Effector CD8-positive, alpha-beta T cell (primary cell): ENCODE measurements around the gene NLRP14.

ENCODE experiments used
- DNase-seq: peaks from one replicate; lab custom pipeline; 2025; lab: John Stamatoyannopoulos, UW
- total RNA-seq, 4 experiments: gene quantifications; one replicate each; lab custom pipeline; 2026; lab: John Stamatoyannopoulos, UW

The NLRP14 gene, protein sequence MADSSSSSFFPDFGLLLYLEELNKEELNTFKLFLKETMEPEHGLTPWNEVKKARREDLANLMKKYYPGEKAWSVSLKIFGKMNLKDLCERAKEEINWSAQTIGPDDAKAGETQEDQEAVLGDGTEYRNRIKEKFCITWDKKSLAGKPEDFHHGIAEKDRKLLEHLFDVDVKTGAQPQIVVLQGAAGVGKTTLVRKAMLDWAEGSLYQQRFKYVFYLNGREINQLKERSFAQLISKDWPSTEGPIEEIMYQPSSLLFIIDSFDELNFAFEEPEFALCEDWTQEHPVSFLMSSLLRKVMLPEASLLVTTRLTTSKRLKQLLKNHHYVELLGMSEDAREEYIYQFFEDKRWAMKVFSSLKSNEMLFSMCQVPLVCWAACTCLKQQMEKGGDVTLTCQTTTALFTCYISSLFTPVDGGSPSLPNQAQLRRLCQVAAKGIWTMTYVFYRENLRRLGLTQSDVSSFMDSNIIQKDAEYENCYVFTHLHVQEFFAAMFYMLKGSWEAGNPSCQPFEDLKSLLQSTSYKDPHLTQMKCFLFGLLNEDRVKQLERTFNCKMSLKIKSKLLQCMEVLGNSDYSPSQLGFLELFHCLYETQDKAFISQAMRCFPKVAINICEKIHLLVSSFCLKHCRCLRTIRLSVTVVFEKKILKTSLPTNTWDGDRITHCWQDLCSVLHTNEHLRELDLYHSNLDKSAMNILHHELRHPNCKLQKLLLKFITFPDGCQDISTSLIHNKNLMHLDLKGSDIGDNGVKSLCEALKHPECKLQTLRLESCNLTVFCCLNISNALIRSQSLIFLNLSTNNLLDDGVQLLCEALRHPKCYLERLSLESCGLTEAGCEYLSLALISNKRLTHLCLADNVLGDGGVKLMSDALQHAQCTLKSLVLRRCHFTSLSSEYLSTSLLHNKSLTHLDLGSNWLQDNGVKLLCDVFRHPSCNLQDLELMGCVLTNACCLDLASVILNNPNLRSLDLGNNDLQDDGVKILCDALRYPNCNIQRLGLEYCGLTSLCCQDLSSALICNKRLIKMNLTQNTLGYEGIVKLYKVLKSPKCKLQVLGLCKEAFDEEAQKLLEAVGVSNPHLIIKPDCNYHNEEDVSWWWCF
- total RNA-seq = 0 to 0.18 (median 0.04) reads per million in 4 experiments

DNA sequence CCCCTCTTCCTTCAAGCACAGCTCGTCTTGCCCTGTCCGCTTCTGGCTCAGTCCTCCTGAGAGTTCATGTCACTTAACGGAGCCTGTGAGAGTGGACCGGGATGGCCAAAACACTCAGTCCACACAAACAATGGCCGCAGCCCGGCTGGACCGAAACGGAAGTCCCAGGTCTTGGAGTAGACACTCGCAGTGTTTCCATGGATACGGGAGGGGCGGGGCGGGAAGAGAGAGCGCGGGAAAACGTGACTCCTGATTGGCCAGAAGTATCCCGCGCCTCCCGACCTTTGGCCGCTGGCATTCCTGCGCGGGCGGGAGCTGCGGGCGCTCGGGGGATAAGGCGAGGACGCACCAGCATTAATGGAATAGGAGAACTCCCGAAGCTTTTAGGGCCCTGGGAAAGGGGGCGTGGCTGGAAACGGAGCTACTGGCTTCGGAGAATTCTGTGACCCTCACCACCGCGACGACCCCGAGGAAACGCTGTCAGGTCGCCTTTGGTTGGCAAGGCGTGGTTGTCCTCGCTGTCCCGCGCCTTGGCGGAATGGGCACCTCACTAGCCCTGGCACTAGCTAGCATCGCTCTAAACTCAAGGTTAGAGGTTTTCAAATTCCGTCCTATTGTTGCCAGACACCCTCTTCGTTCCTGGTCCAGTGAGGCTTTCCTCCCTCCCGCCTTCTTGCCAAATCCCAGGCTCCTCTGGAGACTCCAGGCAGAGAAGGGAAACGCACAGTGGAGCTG is at the start of gene NLRP14, which contains the start of gene ZNF214:
TSS of gene NLRP14 (plus strand) at position 297 of the 735 bp plus-strand sequence. CDS start 18,108 bp downstream, outside the sequence.
TSS of gene ZNF214 (minus strand) at position 164 of the 735 bp plus-strand sequence. CDS start 17,511 bp downstream, outside the sequence.
- DNase-seq = no peak

DNA sequence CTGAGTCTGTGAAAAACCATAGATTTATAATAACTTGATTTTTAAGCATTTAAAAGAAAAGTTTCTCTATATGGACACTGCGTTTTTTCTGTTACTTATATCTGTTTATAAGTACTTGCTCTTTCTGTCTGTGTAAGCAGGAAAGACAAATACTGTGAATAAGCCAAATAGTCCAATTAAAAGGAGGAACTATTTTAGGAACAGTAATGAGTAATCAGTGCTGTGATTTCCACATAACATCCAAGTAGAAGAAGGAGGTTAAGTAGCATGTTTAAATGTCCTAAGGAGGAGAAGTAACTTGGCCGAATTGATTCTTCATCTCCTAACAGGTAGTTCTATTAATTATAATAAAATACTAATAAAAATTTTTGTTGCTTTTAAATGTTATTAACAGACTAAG is 40.9 kb upstream of the NLRP14 start:
- DNase-seq = no peak

DNA sequence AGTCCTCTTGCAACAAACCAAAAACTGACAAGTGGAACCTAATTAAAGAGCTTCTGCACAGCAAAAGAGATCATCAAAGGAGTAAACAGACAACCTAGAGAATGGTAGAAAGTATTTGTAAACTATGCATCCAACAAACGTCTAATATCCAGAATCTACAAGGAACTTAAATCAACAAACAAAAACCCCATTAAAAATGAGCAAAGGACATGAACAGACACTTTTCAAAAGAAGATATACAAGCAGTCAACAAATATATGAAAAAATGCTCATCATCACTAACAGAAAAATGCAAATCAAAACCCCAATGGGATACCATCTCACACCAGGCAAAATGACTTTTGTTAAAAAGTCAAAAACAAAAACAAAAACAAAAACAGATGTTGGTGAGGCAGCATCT is 33.8 kb upstream of the NLRP14 start:
- no peak for DNase-seq

DNA sequence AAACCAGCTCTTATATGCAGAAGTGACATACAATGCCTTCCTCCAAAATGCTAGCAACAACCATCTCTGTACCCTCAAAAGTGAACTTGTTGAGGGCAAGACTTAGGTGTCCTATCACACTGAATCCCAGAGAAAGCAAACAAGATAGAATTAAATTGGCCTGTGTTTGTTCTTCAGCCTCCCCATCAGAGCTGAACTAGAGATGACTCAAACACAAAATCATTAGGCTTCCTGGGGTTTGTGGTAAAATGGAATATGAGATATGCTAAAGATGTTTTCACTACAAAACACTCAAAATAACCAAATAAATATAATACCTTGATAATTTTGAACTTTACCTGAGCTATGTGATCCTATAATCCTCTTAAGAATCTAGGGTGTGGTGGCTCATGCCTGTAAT is 31.8 kb upstream of the NLRP14 start:
- no peak for DNase-seq

DNA sequence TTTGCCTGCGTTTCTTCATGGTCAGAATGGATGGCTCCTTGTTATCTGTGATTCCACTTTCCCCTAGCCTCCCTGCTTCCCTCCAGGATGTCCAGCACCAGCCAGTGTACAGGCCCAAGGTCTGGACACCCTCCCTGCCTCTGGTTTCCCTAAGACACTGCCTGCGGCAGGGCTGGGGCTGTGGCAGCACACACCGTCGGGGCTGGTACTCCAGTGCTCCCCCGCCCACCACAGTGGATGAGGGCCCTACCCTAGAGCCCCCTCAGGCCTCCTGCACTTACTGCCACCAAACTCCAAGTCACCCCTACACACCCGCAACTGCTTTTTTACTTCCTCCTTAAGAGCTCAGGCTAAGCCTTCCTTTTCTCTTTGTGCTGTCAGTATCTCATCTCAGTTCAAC is 29.1 kb upstream of the NLRP14 start:
- no peak for DNase-seq

DNA sequence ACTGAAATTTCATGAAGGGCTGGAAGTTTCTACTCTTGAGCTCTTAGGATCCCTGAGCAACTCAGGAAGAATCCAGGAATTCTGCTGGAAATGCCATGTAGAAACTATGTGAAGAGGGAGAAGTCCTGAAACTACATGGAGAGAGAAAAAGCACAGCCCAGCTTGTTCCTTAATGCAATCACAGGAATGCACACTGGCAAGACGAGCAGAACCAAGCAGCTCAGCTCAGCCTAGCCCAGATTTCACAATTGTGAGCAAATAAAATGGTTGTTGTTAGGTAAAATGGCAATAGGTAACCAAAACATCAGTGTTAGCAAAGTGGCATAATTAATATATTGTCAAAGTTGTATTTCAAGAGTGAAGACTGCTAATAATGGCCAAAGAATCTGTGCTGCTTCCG is 28.3 kb upstream of the NLRP14 start:
- no peak for DNase-seq

DNA sequence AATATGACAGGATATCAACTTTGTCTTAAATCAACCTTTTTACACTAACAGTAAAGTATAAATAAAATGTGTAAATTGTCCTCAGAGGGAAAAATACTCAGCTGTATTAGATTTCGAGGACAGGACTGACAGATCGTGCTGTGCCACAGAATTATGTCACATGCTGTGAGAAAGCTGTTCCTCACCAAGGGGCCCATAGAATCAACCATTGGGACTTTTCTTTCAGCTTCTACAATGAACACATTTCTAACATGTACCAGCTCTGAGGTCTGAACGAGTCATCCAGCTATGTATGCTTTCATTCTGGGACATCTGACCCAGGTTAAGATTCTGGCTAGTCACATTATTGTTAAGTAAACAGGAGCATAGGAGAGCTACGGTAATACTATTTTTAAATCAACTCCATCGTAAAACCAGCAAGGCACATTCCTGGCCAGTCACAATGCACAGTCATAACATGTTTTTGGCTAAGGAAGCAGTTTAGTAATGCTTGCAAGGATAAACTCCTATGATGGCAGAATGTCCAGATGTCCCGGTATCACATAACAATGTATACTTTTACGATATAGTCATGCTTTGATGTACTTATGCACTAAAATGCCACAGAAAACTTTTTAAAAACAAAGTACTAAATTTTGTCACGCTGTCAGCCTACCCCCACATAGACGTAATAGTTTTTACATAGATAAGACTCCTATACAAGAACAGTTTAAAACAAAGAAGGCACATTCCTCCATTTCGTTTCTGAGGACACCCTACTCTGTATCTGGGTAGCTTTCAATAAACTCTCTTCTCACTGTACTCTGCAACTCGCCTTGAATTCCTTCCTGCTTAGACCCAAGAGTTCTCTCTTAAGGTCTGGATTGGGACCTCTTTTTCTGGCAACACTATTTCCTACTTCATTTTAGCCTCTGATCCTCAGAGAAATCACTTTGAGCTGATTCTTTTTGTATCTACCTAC is 27.5 kb upstream of the NLRP14 start:
- no peak for DNase-seq

DNA sequence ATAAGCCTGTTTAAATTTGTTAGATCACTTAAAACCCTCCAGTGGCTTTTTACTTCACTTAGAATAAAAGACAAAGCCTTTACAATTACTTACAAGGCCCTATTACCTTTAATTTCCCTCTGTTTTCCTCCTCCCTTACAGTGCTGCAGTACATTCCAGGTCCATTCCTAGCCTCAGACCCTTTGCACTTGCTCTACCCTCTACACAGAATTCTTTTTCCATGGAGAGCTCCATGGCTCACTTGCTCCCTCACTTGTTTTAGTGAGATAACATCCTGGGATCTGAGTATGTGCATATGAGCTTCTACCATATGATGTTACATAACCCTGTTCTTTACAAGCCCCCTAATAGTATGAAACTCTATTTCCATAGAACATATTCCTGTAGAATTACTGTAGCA is 24.6 kb upstream of the NLRP14 start:
- no peak for DNase-seq

DNA sequence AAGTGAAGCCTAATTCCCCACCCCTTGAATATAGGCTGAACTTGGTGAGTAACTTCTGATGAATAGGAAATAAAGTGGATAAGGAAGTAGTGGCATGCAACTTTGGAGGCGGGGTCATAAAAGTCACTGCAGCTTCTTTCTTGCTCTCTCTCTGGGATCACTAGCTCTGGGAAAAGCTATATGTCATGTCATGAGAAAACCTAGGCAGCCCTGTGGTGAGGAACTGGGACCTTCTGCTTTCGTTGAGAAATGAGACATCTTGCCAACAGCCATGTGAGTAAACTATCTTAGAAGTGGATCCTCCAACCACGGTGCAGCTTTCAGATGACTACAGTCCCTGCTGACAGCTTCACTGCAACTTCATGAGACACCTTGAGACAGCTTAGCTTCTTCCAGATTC is 15.8 kb upstream of the NLRP14 start:
- DNase-seq = no peak

DNA sequence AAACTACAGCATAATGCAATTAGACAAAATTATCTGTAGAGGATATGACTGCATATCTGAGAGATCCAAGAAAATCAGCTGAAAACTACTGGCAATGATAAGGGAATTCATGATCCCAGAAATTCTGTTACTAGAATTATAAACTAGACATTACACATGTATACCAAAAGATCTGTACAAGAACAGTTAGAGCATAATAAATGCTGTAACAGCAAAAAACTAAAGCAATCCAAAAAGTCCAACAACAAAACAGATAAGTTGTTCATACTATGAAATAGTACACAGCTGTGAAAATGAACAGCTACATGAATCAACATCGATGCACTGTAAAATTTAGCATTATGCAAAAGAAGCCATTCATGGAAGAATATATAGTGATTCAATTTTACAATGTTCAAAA is 6.2 kb upstream of the NLRP14 start:
- DNase-seq = no peak

DNA sequence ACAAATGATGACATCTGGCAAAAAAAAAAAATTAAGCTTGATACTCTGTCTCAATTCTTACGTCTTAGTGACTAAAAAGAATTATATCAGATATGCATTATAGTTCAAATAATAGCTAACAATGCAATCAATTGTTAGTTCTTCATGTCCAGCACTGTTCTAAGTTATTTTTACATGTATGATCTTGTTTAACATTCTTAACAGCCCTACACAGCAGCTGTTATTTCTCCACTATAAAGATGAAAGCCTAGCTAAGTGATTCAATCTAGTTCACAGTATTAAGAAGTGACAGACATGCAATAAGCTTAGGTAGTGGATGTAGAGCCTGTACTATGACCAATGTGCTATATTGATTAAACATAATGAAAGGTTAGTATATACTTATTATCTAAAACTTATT is 4.3 kb upstream of the NLRP14 start:
- no peak for DNase-seq

DNA sequence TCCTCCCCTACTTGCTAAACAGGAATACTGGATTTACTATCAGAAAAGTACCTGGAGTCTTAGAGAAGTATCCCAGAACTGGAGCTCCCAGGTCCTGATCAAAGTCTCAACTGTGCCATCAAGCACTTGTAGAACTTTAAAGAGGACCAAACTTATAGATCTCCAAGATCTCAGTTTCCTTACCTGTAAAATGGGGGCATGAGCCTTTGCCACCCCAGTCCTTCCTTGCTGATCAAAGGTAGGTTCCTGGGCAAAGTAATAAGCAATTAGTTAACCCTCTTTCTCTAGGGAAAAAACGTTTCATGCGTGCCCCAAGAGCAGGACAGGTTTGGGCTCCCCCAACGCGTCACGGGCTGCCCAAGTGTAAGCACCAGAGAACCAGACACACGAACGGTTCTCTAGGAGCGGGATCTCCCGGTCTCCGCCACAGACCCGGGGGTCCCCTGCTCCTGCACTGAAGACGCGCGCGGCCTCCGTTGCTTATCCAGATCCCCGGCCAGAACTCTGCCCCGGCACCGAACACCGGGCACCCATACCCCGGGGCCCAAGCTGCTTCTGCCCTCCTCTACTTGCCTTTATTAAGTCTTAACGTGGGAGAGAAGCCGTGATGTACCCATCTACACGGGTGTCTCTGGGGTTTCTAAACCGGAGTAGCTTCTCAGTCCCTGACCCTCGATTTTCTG is 638 bp upstream of the NLRP14 start:
- DNase-seq = no peak

DNA sequence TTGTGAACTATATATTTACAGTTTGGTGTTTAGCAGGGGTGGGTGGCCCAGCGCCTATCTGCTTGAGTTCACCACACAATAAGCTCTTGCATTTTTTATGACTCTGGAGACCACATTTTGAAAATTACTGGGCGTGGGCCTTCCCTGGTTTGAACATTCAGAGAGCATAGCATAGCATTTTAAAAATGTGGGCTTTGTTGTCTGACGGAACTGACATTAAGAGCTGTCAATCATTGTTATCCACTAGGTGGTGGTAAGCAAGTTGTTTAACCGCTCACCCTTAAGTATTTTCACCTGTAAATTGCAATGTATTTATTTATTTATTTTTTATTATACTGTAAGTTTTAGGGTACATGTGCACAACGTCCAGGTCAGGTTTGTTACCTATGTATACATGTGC is 1.0 kb downstream of the NLRP14 start:
- DNase-seq = no peak

DNA sequence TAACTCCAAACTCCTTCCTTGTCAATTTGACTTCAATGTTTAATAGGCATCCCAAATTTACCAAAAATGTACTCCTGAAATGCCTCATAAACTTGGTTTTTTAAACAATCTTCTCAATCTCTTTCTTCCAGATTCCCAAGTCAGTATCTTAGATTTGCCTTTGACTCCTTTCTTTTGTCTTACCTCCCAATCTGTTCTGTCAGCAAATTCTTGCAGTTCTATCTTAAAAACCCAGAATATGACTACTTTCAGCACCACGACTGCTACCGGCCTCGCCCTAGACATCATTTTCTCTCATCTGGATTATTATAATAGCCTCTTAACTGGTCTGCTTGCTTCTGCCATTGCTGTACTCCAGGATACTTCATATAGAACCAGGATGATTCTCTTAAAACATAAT is 7.9 kb downstream of the NLRP14 start:
- DNase-seq = no peak

DNA sequence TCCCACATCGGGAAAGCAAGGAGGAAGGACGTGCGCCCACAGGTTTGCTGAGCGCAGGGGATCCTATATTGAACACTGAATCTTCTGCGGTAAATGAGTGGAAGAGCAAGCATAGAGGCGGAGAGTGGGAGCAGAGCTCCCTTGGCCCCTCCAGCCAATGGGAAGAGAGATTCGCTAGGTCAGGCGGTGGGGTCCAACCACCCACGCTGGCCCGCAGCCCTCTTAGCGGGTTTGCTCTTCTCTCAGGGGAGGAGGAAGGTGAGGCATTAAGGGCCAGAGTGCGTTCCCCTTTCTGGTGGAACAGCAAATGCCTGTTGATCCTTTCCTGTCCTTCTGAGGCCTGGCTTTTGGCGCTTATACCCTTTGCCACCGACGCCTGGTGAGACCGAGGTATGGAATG is 10.6 kb downstream of the NLRP14 start:
- no peak for DNase-seq

DNA sequence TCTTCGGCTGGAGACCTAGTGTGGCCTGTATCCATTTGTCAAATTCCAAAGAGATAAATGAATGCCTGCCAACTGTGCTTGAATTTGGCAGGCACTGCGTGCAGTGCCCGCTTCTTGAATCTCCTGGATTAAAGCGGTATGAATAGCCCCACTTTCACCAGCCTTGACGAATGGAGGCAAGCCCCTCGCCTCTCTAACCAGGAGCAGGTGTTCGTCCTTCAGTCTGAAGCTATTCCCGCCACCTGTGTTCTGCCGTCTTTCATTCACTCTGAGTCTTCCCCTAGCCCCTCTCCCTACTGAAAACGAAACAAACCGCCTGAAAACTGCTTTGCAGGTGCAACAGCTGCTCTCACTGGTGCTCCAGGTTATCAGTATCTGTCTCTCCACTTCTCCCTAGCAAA is 11.2 kb downstream of the NLRP14 start:
- no peak for DNase-seq

DNA sequence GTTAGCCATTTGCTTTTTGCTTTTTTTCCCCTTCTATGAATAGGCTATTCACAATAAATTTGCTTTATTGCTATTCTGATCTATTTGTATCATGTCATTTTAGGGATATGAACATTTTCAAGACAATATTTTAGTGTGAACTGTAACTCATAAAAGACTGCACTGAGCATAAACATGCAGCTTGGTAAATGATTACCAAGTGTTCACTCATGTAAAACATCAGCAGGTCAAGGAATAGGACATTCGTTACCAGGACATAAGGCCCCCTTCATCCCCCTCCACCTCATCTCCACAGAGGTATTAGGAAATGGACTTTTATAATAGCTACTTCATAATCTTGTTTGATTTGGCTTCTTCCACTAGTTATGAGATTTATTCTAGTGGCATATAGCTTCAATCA is 12.4 kb downstream of the NLRP14 start:
- DNase-seq = no peak

DNA sequence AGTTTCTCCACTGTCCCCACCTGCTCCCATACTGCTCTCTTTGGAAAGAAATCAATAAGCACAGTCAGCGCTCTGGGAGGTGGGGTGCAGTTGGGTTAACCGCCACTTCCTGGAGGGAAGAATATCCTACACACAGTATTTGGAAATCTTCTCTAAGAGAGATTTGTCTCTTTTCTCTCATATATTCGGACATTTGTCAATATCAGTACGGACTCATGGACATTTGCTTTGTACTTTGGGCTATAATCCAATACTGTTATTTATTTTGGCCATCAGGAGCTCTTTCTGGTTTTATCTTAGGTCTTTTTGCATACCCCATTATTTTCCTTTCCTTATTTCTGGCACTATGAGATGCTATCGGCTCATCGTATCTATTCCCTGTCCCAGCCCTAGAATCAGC is 13.7 kb downstream of the NLRP14 start:
- DNase-seq = no peak

DNA sequence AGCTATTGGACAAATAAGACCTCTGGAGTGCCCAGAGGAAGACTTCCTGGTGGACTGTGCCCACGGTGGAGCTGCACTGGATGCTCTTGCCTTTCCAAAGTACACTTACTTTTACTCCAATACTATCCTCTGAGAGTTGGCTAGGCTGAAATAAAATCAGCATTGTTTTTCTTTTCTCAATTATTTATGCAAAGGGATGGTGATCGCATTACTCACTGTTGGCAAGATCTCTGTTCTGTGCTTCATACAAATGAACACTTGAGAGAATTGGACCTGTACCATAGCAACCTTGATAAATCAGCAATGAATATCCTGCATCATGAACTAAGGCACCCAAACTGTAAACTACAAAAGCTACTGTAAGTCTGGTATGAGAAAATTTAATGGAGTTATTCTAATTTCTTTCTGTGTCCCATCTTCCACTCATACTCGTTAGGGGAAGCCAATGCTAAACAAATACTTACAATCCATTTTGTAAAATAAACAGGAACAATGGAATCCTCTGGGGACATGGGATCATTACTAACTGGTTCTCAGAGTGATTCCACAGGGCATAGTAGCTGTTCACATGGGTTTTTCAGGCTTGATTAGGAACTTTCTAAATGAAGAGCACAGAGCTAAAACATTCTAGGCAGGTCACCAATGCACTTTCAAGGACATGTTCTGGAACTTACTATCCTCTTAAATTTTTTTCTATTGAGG is 26.3 kb downstream of the NLRP14 start:
- DNase-seq = no peak
